HPDE6-E6E7 (cell line): ENCODE results near the gene ZFC3H1.
"Not testable (repeated sequence)": the region's sequence is repeated elsewhere in the genome, so short reads cannot be mapped to it uniquely, and the experiment has no call there.

Experiments
- DNase-seq: peaks from one replicate; pipeline ENCODE4 v3.0.0; 2011; ENCODE audit warnings: missing footprints; ENCODE audit errors: extremely low spot score

The ZFC3H1 gene

GRCh38 chr12:71582925-71583324 lies 80.7 kb downstream of the ZFC3H1 start:
- DNase-seq: no peak

- DNase-seq: peak; percentile 51
Observed at GRCh38 chr12:71581206-71581605, 82.4 kb downstream of the ZFC3H1 start.

GRCh38 chr12:71578694-71579258 lies 84.9 kb downstream of the ZFC3H1 start:
- DNase-seq: no peak

- no peak for DNase-seq
Observed at GRCh38 chr12:71576496-71576895, 87.2 kb downstream of the ZFC3H1 start.

- DNase-seq: not testable (repeated sequence)
Observed at GRCh38 chr12:71569885-71570284, 93.8 kb downstream of the ZFC3H1 start.

GRCh38 chr12:71567537-71567936 lies 96.1 kb downstream of the ZFC3H1 start:
- no peak for DNase-seq

- no peak for DNase-seq
Observed at GRCh38 chr12:71566655-71567054, 97.0 kb downstream of the ZFC3H1 start.

GRCh38 chr12:71565535-71565934 lies 98.1 kb downstream of the ZFC3H1 start:
- DNase-seq: no peak

- no peak for DNase-seq
Observed at GRCh38 chr12:71562676-71563595, 100.7 kb downstream of the ZFC3H1 start.
